Naive thymus-derived CD4-positive, alpha-beta T cell (primary cell): ENCODE data around the gene GSTO1. TPM values are rescaled to one million over a fixed set of nuclear protein-coding genes. Genes with fewer than 3 reads are reported as not detected.

Experiments used
- ATAC-seq: fragments of 150-1000 bp; cut with Tn5 transposase; 2 replicates; pipeline ENCODE4 v1.10.0; 2021; ENCODE audit warnings: mild to moderate bottlenecking, moderate library complexity
- CTCF ChIA-PET: fragments of 350-600 bp; sonication (Branson Sonifier 250); formaldehyde crosslinking; loops from one replicate; lab custom pipeline; 2021; ENCODE audit warnings: antibody characterized with exemption; lab: Charles Lee
- POLR2A ChIA-PET: fragments of 350-600 bp; sonication (Branson Sonifier 250); formaldehyde crosslinking; loops from one replicate; lab custom pipeline; 2021; ENCODE audit warnings: antibody characterized with exemption, inconsistent platforms; lab: Charles Lee
- DNase-seq, 9 donors: peaks; one replicate each; pipeline versions ENCODE4 v3.0.0 to v3.0.0-alpha.2; 2020 to 2022; ENCODE audit warnings: mixed read lengths in 1 of 9
- H3K27ac ChIP-seq: one replicate; pipeline ENCODE4 v1.7.0; 2013; ENCODE audit warnings: mild to moderate bottlenecking, low read depth, low read length, moderate library complexity
- H3K27me3 ChIP-seq, 2 donors: one replicate each; pipeline ENCODE4 v1.7.0; 2013; ENCODE audit warnings: low read length in 2 of 2, mild to moderate bottlenecking in 2 of 2, moderate library complexity in 2 of 2; ENCODE audit not compliant: control insufficient read depth in 2 of 2, insufficient read depth in 2 of 2
- H3K36me3 ChIP-seq, 3 experiments: 1 replicate in 2 of 3; 2 replicates in 1 of 3; pipeline ENCODE4 v1.7.0; 2013; ENCODE audit warnings: low read length in 3 of 3, mild to moderate bottlenecking in 3 of 3, moderate library complexity in 1 of 3; ENCODE audit not compliant: insufficient read depth in 3 of 3, control insufficient read depth in 2 of 3
- H3K4me1 ChIP-seq, 2 donors: one replicate each; pipeline ENCODE4 v1.7.0; 2013; ENCODE audit warnings: low read length in 2 of 2, mild to moderate bottlenecking in 2 of 2, moderate library complexity in 1 of 2; ENCODE audit not compliant: control insufficient read depth in 2 of 2, insufficient read depth in 2 of 2
- H3K4me3 ChIP-seq: 2 replicates; pipeline ENCODE4 v1.7.0; 2013; ENCODE audit warnings: mild to moderate bottlenecking, low read length
- H3K9me3 ChIP-seq, 3 experiments: 1 replicate in 2 of 3; 2 replicates in 1 of 3; pipeline ENCODE4 v1.7.0; 2013; ENCODE audit warnings: low read length in 3 of 3; ENCODE audit not compliant: control insufficient read depth in 2 of 3
- H3K27ac Mint-ChIP-seq, 9 donors: one replicate each; pipeline ENCODE4 v1.8.0; 2020 to 2022; ENCODE audit warnings: mixed read lengths in 9 of 9, mild to moderate bottlenecking in 8 of 9, moderate library complexity in 5 of 9, inconsistent platforms in 2 of 9
- H3K27me3 Mint-ChIP-seq, 5 donors: one replicate each; pipeline ENCODE4 v1.8.0; 2021 to 2022; ENCODE audit warnings: mixed read lengths in 5 of 5, mild to moderate bottlenecking in 1 of 5
- H3K36me3 Mint-ChIP-seq, 5 donors: one replicate each; pipeline ENCODE4 v1.8.0; 2020 to 2022; ENCODE audit warnings: mixed read lengths in 5 of 5, mild to moderate bottlenecking in 3 of 5, inconsistent platforms in 1 of 5
- H3K4me1 Mint-ChIP-seq, 7 donors: one replicate each; pipeline ENCODE4 v1.8.0; 2020 to 2022; ENCODE audit warnings: mixed read lengths in 7 of 7, mild to moderate bottlenecking in 3 of 7, inconsistent platforms in 1 of 7
- H3K4me3 Mint-ChIP-seq, 10 donors: one replicate each; pipeline ENCODE4 v1.8.0; 2020 to 2022; ENCODE audit warnings: mild to moderate bottlenecking in 10 of 10, mixed read lengths in 10 of 10, moderate library complexity in 6 of 10, inconsistent platforms in 2 of 10
- H3K9me3 Mint-ChIP-seq, 11 donors: one replicate each; pipeline ENCODE4 v1.8.0; 2020 to 2022; ENCODE audit warnings: mixed read lengths in 11 of 11, mild to moderate bottlenecking in 4 of 11, inconsistent platforms in 1 of 11, moderate library complexity in 1 of 11
- intact Hi-C, 2 donors: fragments of 100-400 bp; cut with micrococcal nuclease; formaldehyde crosslinking; loops; one replicate each; pipeline ENCODE4 v1.15.1; 2023
- polyA plus RNA-seq, 2 donors: library from polyadenylated mRNA; unstranded; fragments of 300-500 nt; fragmentation: Illumina TruSeq; gene quantifications; one replicate each; pipeline ENCODE4 v1.2.3, GENCODE V29; 2021
- total RNA-seq, 6 experiments: library from RNA in 5 of 6; stranded (reverse) in 5 of 6; gene quantifications; 1 replicate in 5 of 6; 2 replicates in 1 of 6; pipeline ENCODE4 v1.2.3 and lab custom pipeline; 2021 to 2026

GSTO1 gene
- total and polyA plus RNA-seq, 7 experiments from 2014 or later = 28.1 to 141 (median 73.8) TPM

DNA sequence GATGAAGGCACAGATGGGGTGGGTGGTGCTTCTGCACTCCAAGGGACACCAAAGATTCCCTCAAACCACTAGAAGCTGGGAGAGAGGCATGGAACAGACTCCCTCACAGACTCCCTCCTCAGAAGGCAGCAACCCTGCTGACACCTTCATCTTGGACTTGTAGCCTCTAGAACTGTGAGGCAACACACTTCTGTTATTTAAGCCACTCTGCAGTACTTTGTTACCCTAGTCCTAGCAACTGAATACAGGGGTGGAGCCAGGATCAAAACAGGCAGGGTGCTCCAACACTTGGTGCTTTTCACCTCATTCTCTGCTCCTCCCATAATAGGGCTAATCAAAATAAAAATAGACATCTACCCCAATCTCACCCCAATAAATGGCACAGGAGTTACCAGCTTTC lies 2.3 kb upstream of the GSTO1 start:
- Histone ChIP-seq H3K36me3 (peaks cover 0 to 8% (median 0%) of the 10 kb centered on the region in 3 experiments), H3K4me3 (no peak overlapping the region), H3K27me3 (no peaks in the 10 kb centered on the region), H3K9me3 (no peaks in the 10 kb centered on the region), H3K4me1 (peaks cover 9 to 16% of the 10 kb centered on the region in 2 donors), H3K27ac (no peak overlapping the region)
- peak overlapping the region in 1 of 10 donors; percentile 17 for H3K4me3 Mint-ChIP-seq
- ChIA-PET CTCF (no interaction called here), POLR2A (interaction anchor here (7.4 kb wide), 1 partner anchor 16 kb away, joined by 68 read pairs; the partner anchor contains the start of gene GSTO2)
- ATAC-seq = no peak
- peaks cover 0 to 21% (median 0%) of the 10 kb centered on the region in 5 donors for H3K27me3 Mint-ChIP-seq
- DNase-seq = no peak
- H3K27ac Mint-ChIP-seq = no peak overlapping the region
- peaks cover 0 to 3% (median 0%) of the 10 kb centered on the region in 5 donors for H3K36me3 Mint-ChIP-seq
- H3K4me1 Mint-ChIP-seq = peaks cover 25 to 36% (median 31%) of the 10 kb centered on the region in 7 donors
- intact Hi-C loops = no loop called here
- H3K9me3 Mint-ChIP-seq = no peaks in the 10 kb centered on the region

DNA sequence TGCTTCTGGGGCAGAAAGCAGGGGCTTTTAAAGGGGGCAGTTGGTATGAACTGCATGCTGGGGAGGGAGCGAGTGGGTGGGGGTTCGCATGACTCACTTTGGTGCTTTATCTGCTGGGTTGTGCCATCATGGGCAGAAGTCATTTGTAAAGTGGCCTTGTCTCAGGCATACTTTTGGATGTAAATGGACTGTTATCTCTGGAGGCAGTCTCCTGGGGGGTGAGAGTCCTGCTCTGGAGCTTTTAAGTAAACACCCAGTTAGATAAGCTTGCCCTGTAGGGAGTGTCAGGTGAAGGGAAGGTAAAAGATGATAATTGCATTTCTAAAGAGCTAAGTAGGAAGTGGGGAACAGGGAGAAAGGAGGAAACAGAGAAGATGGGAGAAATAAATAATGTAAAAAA lies 1.6 kb upstream of the GSTO1 start:
- POLR2A ChIA-PET = interaction anchor here (1.5 to 7.4 kb wide), 3 partner anchors 10 to 53 kb away, joined by 3 to 68 read pairs (median 16); partner anchors contain the start of gene GSTO2
- no peak overlapping the region for H3K4me3 ChIP-seq
- H3K36me3 ChIP-seq = peaks cover 0 to 11% (median 0%) of the 10 kb centered on the region in 3 experiments
- intact Hi-C loops = no loop called here
- no peaks in the 10 kb centered on the region for H3K27me3 ChIP-seq
- Mint-ChIP-seq H3K36me3 (peaks cover 3 to 6% (median 3%) of the 10 kb centered on the region in 5 donors), H3K27ac (peak overlapping the region in 5 of 9 donors; percentile 1 to 94 (median 64)), H3K4me1 (peaks cover 28 to 40% (median 34%) of the 10 kb centered on the region in 7 donors), H3K27me3 (peaks cover 0 to 21% (median 0%) of the 10 kb centered on the region in 5 donors), H3K9me3 (no peaks in the 10 kb centered on the region), H3K4me3 (peak overlapping the region; percentile 10 to 98 (median 68))
- no peaks in the 10 kb centered on the region for H3K9me3 ChIP-seq
- no peak for ATAC-seq
- DNase-seq = no peak
- no peak overlapping the region for H3K27ac ChIP-seq
- H3K4me1 ChIP-seq = peaks cover 9 to 21% of the 10 kb centered on the region in 2 donors
- CTCF ChIA-PET = interaction anchor here (0.8 kb wide), 1 partner anchor 22 kb away, joined by 4 read pairs; no protein-coding TSS in a partner anchor

DNA sequence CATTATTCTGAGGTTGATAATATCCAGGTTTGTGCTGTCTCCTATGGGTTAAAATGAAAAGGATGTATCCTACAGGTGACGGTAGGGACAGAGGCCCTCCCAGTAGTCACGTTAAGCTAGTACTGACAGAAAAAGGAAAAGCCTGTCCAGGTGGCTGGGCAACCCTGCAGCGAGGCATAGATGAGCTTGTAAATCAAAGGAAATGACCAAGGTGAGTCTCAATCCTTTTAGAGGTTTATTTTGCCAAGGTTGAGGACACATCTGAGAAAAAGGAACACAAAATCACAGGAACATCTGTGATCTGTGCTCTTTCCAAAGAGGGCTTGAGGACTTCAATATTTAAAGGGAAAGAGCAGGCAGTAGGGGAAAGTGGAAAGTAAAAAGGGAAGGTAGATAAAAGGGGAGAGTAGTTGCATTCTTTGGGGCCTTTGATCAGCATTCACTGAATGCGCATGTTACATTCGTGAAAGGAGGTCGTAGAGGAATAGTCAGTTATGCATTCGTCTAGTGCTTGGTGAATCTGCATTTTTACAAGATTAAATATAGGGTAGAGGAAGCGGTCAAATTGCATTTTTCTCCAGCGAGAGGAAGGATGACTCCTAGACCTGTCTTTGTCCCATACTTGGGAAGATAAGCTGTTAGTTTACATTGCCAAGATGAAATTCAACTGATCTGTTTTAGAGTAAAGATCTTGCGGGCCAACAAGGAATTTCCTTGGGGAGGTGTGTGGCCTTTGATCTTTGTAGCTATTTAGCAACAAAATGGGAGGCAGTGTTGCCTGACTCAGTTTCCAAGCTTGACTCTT lies 884 bp upstream of the GSTO1 start:
- ATAC-seq (no peak), DNase-seq (no peak)
- peaks cover 0 to 20% (median 0%) of the 10 kb centered on the region in 5 donors for H3K27me3 Mint-ChIP-seq
- peak overlapping the region; percentile 85 to 97 (median 96) for H3K27ac Mint-ChIP-seq
- peaks cover 33 to 47% (median 39%) of the 10 kb centered on the region in 7 donors for H3K4me1 Mint-ChIP-seq
- H3K9me3 Mint-ChIP-seq = no peaks in the 10 kb centered on the region
- intact Hi-C loops = loop anchor here in 1 of 2 donors (1.0 kb wide), 1 partner anchor 22 kb away; the partner anchor contains the start of gene CFAP43
- CTCF ChIA-PET = interaction anchor here (0.8 to 2.1 kb wide), 5 partner anchors 17 to 527 kb away, joined by 3 to 7 read pairs (median 4); no protein-coding TSS in a partner anchor
- Histone ChIP-seq H3K9me3 (no peaks in the 10 kb centered on the region), H3K36me3 (peaks cover 0 to 18% (median 0%) of the 10 kb centered on the region in 3 experiments), H3K4me3 (peak overlapping the region; percentile 83), H3K27ac (peak overlapping the region; percentile 89), H3K4me1 (peaks cover 9 to 23% of the 10 kb centered on the region in 2 donors), H3K27me3 (no peaks in the 10 kb centered on the region)
- POLR2A ChIA-PET = interaction anchor here (0.7 to 7.4 kb wide), 5 partner anchors 9 to 132 kb away, joined by 3 to 68 read pairs (median 16); partner anchors contain the start of genes GSTO2 and SFR1
- peaks cover 4 to 12% (median 7%) of the 10 kb centered on the region in 5 donors for H3K36me3 Mint-ChIP-seq
- peak overlapping the region; percentile 84 to 100 (median 96) for H3K4me3 Mint-ChIP-seq

DNA sequence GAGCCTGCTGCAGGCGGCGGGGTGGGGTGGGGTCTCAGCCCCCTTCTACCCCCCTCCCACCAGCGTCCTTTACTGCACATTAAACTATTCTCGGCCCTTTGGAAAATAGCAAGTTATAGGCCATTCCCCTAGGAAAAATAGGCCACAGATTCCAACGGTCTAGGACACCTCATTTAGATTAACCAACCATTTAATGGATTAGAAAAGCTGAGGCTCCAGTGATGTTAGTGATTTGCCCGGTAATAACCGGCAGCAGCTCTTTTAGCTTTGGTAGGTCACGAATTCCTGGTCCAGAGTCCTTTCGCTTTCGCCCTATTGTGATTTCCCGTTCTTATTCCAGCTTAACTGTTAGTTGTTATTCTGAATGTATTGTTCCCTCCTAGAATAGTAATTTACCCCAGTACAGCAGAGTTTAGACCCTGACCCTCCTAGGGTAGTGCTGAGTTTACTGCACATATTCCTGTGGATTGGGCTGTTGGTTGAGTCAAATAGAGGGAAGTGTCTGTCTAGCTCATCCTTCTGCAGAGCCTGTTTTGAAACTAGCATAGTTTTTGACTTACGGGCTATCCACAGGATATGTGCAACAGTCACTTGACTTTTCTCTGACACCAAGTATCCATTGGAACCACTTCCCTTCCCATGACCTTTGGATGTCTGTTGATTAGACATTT lies 754 bp downstream of the GSTO1 start:
- ATAC-seq = peak; percentile 67
- peak in 2 of 9 donors; percentile 20 to 25 for DNase-seq
- Histone ChIP-seq H3K9me3 (no peaks in the 10 kb centered on the region), H3K27me3 (no peaks in the 10 kb centered on the region), H3K4me1 (peaks cover 15 to 30% of the 10 kb centered on the region in 2 donors), H3K4me3 (peak overlapping the region; percentile 83), H3K36me3 (peaks cover 0 to 31% (median 10%) of the 10 kb centered on the region in 3 experiments), H3K27ac (peak overlapping the region; percentile 89)
- intact Hi-C loops = loop anchor here (1.0 to 5.0 kb wide), 5 partner anchors 9 to 368 kb away; partner anchors contain the start of genes CFAP43 (in 1 of the 2) and GSTO2 (in 1 of the 2)
- Mint-ChIP-seq H3K36me3 (peaks cover 4 to 21% (median 15%) of the 10 kb centered on the region in 5 donors), H3K4me3 (peak overlapping the region; percentile 84 to 100 (median 96)), H3K9me3 (no peaks in the 10 kb centered on the region), H3K27me3 (peaks cover 0 to 12% (median 0%) of the 10 kb centered on the region in 5 donors), H3K27ac (peak overlapping the region; percentile 85 to 97 (median 94)), H3K4me1 (peaks cover 40 to 64% (median 55%) of the 10 kb centered on the region in 7 donors)
- CTCF ChIA-PET = interaction anchor here (1.1 to 2.1 kb wide), 4 partner anchors 19 to 40 kb away, joined by 3 to 7 read pairs (median 4); no protein-coding TSS in a partner anchor
- POLR2A ChIA-PET = interaction anchor here (1.3 to 7.4 kb wide), 5 partner anchors 8 to 134 kb away, joined by 6 to 68 read pairs (median 16); partner anchors contain the start of genes CFAP43, GSTO2 and SFR1

DNA sequence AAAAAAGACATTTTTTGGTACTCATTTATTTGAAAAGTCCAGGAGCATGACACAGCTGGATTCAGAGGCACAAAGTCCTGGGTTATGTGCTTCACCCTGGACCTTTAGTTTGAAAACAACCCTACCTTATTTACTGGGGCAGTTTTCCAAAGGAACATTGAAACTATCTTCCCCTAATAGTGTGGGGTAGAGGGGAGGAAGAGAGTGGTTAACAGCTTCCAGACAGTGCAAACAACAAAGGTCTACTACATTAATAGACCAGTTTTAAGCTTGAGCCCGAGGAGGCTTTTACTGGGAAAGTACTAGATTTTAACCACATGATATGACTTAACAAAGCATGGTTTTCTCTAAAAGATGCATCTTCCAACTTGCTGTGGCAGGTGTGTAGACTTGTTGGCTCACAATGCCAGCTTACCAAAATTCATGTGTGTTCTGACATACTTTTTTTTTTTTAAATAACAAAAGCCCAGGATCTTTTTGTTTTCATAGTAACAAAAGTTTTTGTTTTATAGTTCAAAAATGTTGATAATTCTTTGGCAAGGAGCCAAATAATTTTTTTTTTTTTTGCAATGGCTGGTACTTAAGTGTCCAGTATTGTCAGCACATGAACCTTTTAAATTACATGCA lies 1.8 kb downstream of the GSTO1 start:
- Histone ChIP-seq H3K4me3 (peak overlapping the region; percentile 83), H3K27me3 (no peaks in the 10 kb centered on the region), H3K36me3 (peaks cover 0 to 35% (median 18%) of the 10 kb centered on the region in 3 experiments), H3K9me3 (no peaks in the 10 kb centered on the region), H3K27ac (peak overlapping the region; percentile 89), H3K4me1 (peaks cover 21 to 38% of the 10 kb centered on the region in 2 donors)
- DNase-seq = peak in 1 of 9 donors; percentile 22
- CTCF ChIA-PET = interaction anchor here (0.6 to 1.3 kb wide), 5 partner anchors 12 to 97 kb away, joined by 3 to 9 read pairs (median 3); partner anchors contain the start of gene GSTO2
- Mint-ChIP-seq H3K27me3 (peaks cover 0 to 5% (median 0%) of the 10 kb centered on the region in 5 donors), H3K36me3 (peaks cover 8 to 29% (median 22%) of the 10 kb centered on the region in 5 donors), H3K4me3 (peak overlapping the region; percentile 84 to 100 (median 96)), H3K27ac (peak overlapping the region; percentile 85 to 97 (median 94)), H3K4me1 (peaks cover 49 to 74% (median 65%) of the 10 kb centered on the region in 7 donors), H3K9me3 (no peaks in the 10 kb centered on the region)
- intact Hi-C loops = loop anchor here in 1 of 2 donors (5.0 kb wide), 1 partner anchor 369 kb away; no protein-coding TSS in a partner anchor
- POLR2A ChIA-PET = interaction anchor here (0.6 to 7.4 kb wide), 8 partner anchors 12 to 414 kb away, joined by 3 to 68 read pairs (median 5); partner anchors contain the start of genes CFAP43 and GSTO2
- ATAC-seq = peak; percentile 38
